SK-N-SH (cell line): ENCODE measurements around the gene PRKCA. TPM values are rescaled to one million over a fixed set of nuclear protein-coding genes. Genes with fewer than 3 reads are reported as not detected.

ENCODE experiments used
- CTCF ChIA-PET: fragments of 300-600, 350-600 bp; formaldehyde crosslinking; extraction: SDS; loops from one replicate; lab custom pipeline; 2021; lab: Yijun Ruan, JAX
- POLR2A ChIA-PET: fragments of 350-600 bp; sonication (Branson Sonifier 250); formaldehyde crosslinking; extraction: SDS; loops from one replicate; lab custom pipeline; 2020; ENCODE audit warnings: antibody characterized with exemption, inconsistent platforms; lab: Yijun Ruan, JAX
- DNase-seq: peaks from one replicate; pipeline ENCODE4 v3.0.0; 2012
- H2AFZ ChIP-seq: fragments of 200-600 bp; sonication (generic); 2 replicates; pipeline ENCODE4 v1.8.1; 2016; ENCODE audit warnings: antibody characterized with exemption, mild to moderate bottlenecking, low read depth
- H3F3A ChIP-seq: fragments of 200-600 bp; sonication (generic); replicated peaks from 2 replicates; pipeline ENCODE3; 2016; ENCODE audit warnings: antibody characterized with exemption, mild to moderate bottlenecking; ENCODE audit not compliant: insufficient read depth
- H3K27ac ChIP-seq, 2 experiments: fragments of 200-500 bp in 1 of 2; fragments of 200-600 bp in 1 of 2; sonication (Bioruptor generic) in 1 of 2; sonication (generic), shearing (Covaris generic) in 1 of 2; 2 replicates each; pipeline versions ENCODE4 v1.5.1 to v1.6.1; 2014 to 2016; ENCODE audit warnings: low read depth in 2 of 2, inconsistent platforms in 1 of 2, low read length in 1 of 2, mild to moderate bottlenecking in 1 of 2, mixed read lengths in 1 of 2
- H3K27me3 ChIP-seq: fragments of 200-600 bp; sonication (generic), shearing (Covaris generic); 2 replicates; pipeline ENCODE4 v1.6.1; 2016; ENCODE audit warnings: mixed run types; ENCODE audit not compliant: insufficient read depth
- H3K36me3 ChIP-seq, 2 experiments: fragments of 200-500 bp in 1 of 2; fragments of 200-600 bp in 1 of 2; sonication (Bioruptor generic) in 1 of 2; sonication (generic) in 1 of 2; replicated peaks in 1 of 2; 2 replicates each; pipeline versions ENCODE3 to v1.5.1; 2014 to 2016; ENCODE audit warnings: low read length in 1 of 2, mild to moderate bottlenecking in 1 of 2; ENCODE audit not compliant: insufficient read depth in 2 of 2, control insufficient read depth in 1 of 2
- H3K4me1 ChIP-seq, 2 experiments: fragments of 200-500 bp in 1 of 2; fragments of 200-600 bp in 1 of 2; sonication (Bioruptor generic) in 1 of 2; sonication (generic), shearing (Covaris generic) in 1 of 2; 2 replicates each; pipeline versions ENCODE4 v1.5.1 to v1.6.1; 2014 to 2016; ENCODE audit warnings: low read depth in 1 of 2, low read length in 1 of 2, mixed run types in 1 of 2; ENCODE audit not compliant: insufficient read depth in 2 of 2, control insufficient read depth in 1 of 2
- H3K4me2 ChIP-seq: fragments of 200-600 bp; sonication (generic), shearing (Covaris generic); 2 replicates; pipeline ENCODE4 v1.6.1; 2017; ENCODE audit warnings: mixed run types
- H3K4me3 ChIP-seq, 2 experiments: fragments of 200-500 bp in 1 of 2; fragments of 200-600 bp in 1 of 2; sonication (Bioruptor generic) in 1 of 2; sonication (generic), shearing (Covaris generic) in 1 of 2; 2 replicates each; pipeline versions ENCODE4 v1.5.1 to v1.8.1; 2014 to 2016; ENCODE audit warnings: low read depth in 2 of 2, inconsistent platforms in 1 of 2, low read length in 1 of 2, mild to moderate bottlenecking in 1 of 2, mixed read lengths in 1 of 2, moderate library complexity in 1 of 2
- H3K79me2 ChIP-seq: fragments of 200-600 bp; sonication (generic); 2 replicates; pipeline ENCODE4 v1.8.1; 2017; ENCODE audit warnings: mild to moderate bottlenecking; ENCODE audit not compliant: insufficient read depth
- H3K9ac ChIP-seq: fragments of 200-600 bp; sonication (generic); 2 replicates; pipeline ENCODE4 v1.6.1; 2017; ENCODE audit warnings: mixed run types
- H3K9me2 ChIP-seq: fragments of 200-600 bp; sonication (generic); 2 replicates; pipeline ENCODE4 v1.6.1; 2017; ENCODE audit warnings: mixed run types
- H3K9me3 ChIP-seq: fragments of 200-600 bp; sonication (generic); 2 replicates; pipeline ENCODE4 v1.6.1; 2017; ENCODE audit warnings: mixed run types, mild to moderate bottlenecking, moderate library complexity
- H4K20me1 ChIP-seq: fragments of 200-600 bp; sonication (generic); 2 replicates; pipeline ENCODE4 v1.6.1; 2017; ENCODE audit warnings: mild to moderate bottlenecking, mixed run types; ENCODE audit not compliant: insufficient read depth
- CHD2 ChIP-seq: fragments of 150-350 bp; IDR thresholded peaks from 2 replicates; pipeline ENCODE4 v1.6.1; 2018; ENCODE audit warnings: low read length; ENCODE audit not compliant: partially characterized antibody
- ELF1 ChIP-seq: IDR thresholded peaks from 2 replicates; pipeline ENCODE4 v1.4.0; 2012
- EP300 ChIP-seq, 2 experiments: IDR thresholded peaks; 2 replicates each; pipeline versions ENCODE4 v1.4.0 to v1.6.1; 2012; ENCODE audit warnings: borderline replicate concordance in 1 of 2, low read depth in 1 of 2, low read length in 1 of 2
- FOXJ3 ChIP-seq: sonication (generic); formaldehyde crosslinking; IDR thresholded peaks from 2 replicates; pipeline ENCODE4 v1.5.1; 2020; ENCODE audit warnings: mild to moderate bottlenecking, missing genetic modification reagents
- FOXM1 ChIP-seq: IDR thresholded peaks from 2 replicates; pipeline ENCODE4 v1.4.0; 2012; ENCODE audit warnings: low read depth, mild to moderate bottlenecking
- GATA2 ChIP-seq: sonication (generic); formaldehyde crosslinking; IDR thresholded peaks from 2 replicates; pipeline ENCODE4 v1.5.0; 2020; ENCODE audit warnings: mild to moderate bottlenecking, missing genetic modification reagents
- MEF2A ChIP-seq: IDR thresholded peaks from 2 replicates; pipeline ENCODE4 v1.4.0; 2012; ENCODE audit warnings: low read depth, borderline replicate concordance
- MXI1 ChIP-seq: IDR thresholded peaks from 2 replicates; pipeline ENCODE4 v1.6.1; 2012; ENCODE audit warnings: mild to moderate bottlenecking, low read depth, low read length, improper control_type of control experiment
- NFIC ChIP-seq: IDR thresholded peaks from 2 replicates; pipeline ENCODE4 v1.4.0; 2012; ENCODE audit warnings: borderline replicate concordance
- NRF1 ChIP-seq: IDR thresholded peaks from 2 replicates; pipeline ENCODE4 v1.6.1; 2012; ENCODE audit warnings: low read depth, mild to moderate bottlenecking, low read length
- RFX5 ChIP-seq: IDR thresholded peaks from 2 replicates; pipeline ENCODE4 v1.6.1; 2012; ENCODE audit warnings: mild to moderate bottlenecking, improper control_type of control experiment, low read length
- RXRA ChIP-seq: IDR thresholded peaks from 2 replicates; pipeline ENCODE4 v1.4.0; 2012; ENCODE audit warnings: low read depth, mild to moderate bottlenecking, borderline replicate concordance
- TCF12 ChIP-seq: IDR thresholded peaks from 2 replicates; pipeline ENCODE4 v1.4.0; 2012
- TEAD4 ChIP-seq: IDR thresholded peaks from 2 replicates; pipeline ENCODE4 v1.4.0; 2012; ENCODE audit warnings: mild to moderate bottlenecking, borderline replicate concordance; ENCODE audit not compliant: insufficient read depth
- YY1 ChIP-seq: IDR thresholded peaks from 2 replicates; pipeline ENCODE4 v1.4.0; 2012; ENCODE audit warnings: low read depth, mild to moderate bottlenecking
- WGBS: methylation state at CpG from one replicate; pipeline ENCODE4 v1.1.6; 2017; ENCODE audit warnings: low lambda C conversion rate; 5-methylcytosine and 5-hydroxymethylcytosine counted together
- polyA plus RNA-seq, 3 experiments: library from polyadenylated mRNA; depleted of rRNA; stranded (reverse); fragments of >200 nt; gene quantifications; 2 replicates each; pipeline ENCODE4 v1.2.3, GENCODE V29; 2012
- TF ChIP-seq, protein P1 (sequence below): IDR thresholded peaks from 2 replicates; pipeline ENCODE4 v1.4.0; 2012; ENCODE audit warnings: low read depth
- TF ChIP-seq, protein P2 (sequence below): IDR thresholded peaks from 2 replicates; pipeline ENCODE4 v1.4.0; 2012; ENCODE audit warnings: low read depth, borderline replicate concordance
- TF ChIP-seq, protein P3 (sequence below): fragments of 200-600 bp; sonication (generic); IDR thresholded peaks from 2 replicates; pipeline ENCODE4 v1.6.1; 2017; ENCODE audit warnings: antibody characterized with exemption, mild to moderate bottlenecking, moderate library complexity
- TF ChIP-seq, protein P4 (sequence below): fragments of 150-350 bp; IDR thresholded peaks from 2 replicates; pipeline ENCODE4 v1.6.1; 2016; ENCODE audit warnings: mild to moderate bottlenecking, low read depth, low read length
- TF ChIP-seq, protein P5 (sequence below): IDR thresholded peaks from 2 replicates; pipeline ENCODE4 v1.6.1; 2012; ENCODE audit warnings: mild to moderate bottlenecking, low read depth, low read length, moderate library complexity

Gene PRKCA
- polyA plus RNA-seq, 1 of the 3 experiments (the other 2 are of a cell fraction) = 108 TPM

DNA sequence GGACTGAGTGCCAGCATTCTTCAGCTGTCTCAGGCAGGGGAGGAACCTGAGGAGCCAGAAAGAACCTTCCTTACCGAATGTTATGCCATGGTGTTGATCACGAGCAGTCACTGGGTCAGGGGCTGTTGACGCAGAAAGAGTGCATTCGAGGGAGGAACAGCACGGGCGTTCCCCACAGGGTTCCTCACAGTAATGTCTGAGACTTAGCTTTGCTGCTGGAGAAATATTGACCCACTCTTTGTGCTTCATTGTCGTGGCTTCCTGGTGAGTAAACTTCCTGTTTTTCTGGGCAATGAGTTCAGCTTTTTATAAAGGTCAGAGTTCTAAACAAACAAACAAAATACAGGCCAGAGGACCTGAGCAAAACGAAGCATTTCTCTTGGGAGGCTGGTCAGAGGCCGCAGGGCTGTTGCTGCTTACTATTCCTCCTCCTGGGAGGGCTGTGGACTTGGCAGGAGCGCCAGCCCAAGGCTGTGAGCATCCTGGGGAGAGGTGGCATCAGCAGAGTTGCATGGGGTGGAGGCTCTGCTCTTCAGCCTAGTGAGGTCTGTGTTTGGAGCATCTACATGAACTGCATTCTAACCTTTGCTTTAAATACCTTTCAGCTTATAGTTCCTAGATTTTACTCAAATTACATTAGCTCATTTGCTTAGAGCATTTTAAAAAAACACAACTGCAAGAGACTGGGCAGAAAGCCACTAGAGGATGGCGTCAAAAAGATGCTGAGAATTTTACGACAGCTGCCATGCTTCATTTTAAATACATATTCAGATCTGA is 389.4 kb downstream of the PRKCA start:
- 75% methylated on average over 12 of the region's 12 CpGs for WGBS
- Histone ChIP-seq H3K4me1 (peaks cover 0 to 2% of the 10 kb centered on the region in 2 experiments; a peak in 1 of 4 replicates), H2AFZ (no peak overlapping the region), H3F3A (peaks cover 15% of the 10 kb centered on the region), H3K36me3 (peaks cover 79 to 83% of the 10 kb centered on the region in 2 experiments), H4K20me1 (no peaks in the 10 kb centered on the region), H3K79me2 (no peaks in the 10 kb centered on the region), H3K9ac (no peak overlapping the region), H3K27me3 (no peaks in the 10 kb centered on the region), H3K9me2 (no peaks in the 10 kb centered on the region), H3K9me3 (no peaks in the 10 kb centered on the region), H3K4me3 (no peak overlapping the region), H3K27ac (no peak overlapping the region), H3K4me2 (no peak overlapping the region)
- DNase-seq = no peak
- TF ChIP-seq FOXM1 (no peak), YY1 (no peak), FOXJ3 (no peak), NFIC (no peak), MEF2A (no peak)
- TF ChIP-seq, protein P1, sequence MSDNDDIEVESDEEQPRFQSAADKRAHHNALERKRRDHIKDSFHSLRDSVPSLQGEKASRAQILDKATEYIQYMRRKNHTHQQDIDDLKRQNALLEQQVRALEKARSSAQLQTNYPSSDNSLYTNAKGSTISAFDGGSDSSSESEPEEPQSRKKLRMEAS = no peak
- TF ChIP-seq, protein P2, sequence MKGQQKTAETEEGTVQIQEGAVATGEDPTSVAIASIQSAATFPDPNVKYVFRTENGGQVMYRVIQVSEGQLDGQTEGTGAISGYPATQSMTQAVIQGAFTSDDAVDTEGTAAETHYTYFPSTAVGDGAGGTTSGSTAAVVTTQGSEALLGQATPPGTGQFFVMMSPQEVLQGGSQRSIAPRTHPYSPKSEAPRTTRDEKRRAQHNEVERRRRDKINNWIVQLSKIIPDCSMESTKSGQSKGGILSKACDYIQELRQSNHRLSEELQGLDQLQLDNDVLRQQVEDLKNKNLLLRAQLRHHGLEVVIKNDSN = no peak
- TF ChIP-seq, protein P3, sequence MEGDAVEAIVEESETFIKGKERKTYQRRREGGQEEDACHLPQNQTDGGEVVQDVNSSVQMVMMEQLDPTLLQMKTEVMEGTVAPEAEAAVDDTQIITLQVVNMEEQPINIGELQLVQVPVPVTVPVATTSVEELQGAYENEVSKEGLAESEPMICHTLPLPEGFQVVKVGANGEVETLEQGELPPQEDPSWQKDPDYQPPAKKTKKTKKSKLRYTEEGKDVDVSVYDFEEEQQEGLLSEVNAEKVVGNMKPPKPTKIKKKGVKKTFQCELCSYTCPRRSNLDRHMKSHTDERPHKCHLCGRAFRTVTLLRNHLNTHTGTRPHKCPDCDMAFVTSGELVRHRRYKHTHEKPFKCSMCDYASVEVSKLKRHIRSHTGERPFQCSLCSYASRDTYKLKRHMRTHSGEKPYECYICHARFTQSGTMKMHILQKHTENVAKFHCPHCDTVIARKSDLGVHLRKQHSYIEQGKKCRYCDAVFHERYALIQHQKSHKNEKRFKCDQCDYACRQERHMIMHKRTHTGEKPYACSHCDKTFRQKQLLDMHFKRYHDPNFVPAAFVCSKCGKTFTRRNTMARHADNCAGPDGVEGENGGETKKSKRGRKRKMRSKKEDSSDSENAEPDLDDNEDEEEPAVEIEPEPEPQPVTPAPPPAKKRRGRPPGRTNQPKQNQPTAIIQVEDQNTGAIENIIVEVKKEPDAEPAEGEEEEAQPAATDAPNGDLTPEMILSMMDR = no peak
- POLR2A ChIA-PET = no interaction called here
- CTCF ChIA-PET = interaction anchor here (0.7 to 2.2 kb wide), 3 partner anchors 17 to 503 kb away, joined by 3 to 8 read pairs (median 6); no protein-coding TSS in a partner anchor

DNA sequence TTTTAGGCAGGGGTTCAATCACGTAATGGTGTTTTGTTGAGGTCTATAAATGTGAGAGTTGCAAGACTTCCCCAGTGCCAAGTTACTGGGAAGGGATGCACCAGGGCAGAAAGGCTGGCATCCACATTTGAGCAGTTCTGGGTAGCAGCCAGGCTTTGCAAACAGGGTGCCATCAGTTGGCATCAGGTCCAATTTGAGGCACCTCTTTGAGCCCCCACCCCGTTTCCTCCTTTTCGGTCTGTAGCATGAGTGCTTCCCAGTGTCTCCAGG is 389.9 kb downstream of the PRKCA start:
- H2AFZ ChIP-seq = no peak overlapping the region
- H4K20me1 ChIP-seq = no peaks in the 10 kb centered on the region
- no peaks in the 10 kb centered on the region for H3K27me3 ChIP-seq
- peaks cover 15% of the 10 kb centered on the region for H3F3A ChIP-seq
- no peaks in the 10 kb centered on the region for H3K79me2 ChIP-seq
- H3K9ac ChIP-seq = no peak overlapping the region
- peaks cover 79 to 83% of the 10 kb centered on the region in 2 experiments for H3K36me3 ChIP-seq
- H3K9me2 ChIP-seq = no peaks in the 10 kb centered on the region
- DNase-seq = no peak
- ChIA-PET POLR2A (no interaction called here), CTCF (interaction anchor here (0.7 to 2.2 kb wide), 2 partner anchors 35 to 503 kb away, joined by 3 to 6 read pairs; no protein-coding TSS in a partner anchor)
- WGBS = 94% methylated on average over 3 of the region's 3 CpGs
- peaks cover 0 to 2% of the 10 kb centered on the region in 2 experiments; a peak in 1 of 4 replicates for H3K4me1 ChIP-seq
- H3K4me2 ChIP-seq = no peak overlapping the region
- H3K9me3 ChIP-seq = no peaks in the 10 kb centered on the region
- H3K4me3 ChIP-seq = no peak overlapping the region
- H3K27ac ChIP-seq = no peak overlapping the region
- TF ChIP-seq RXRA (no peak), RFX5 (no peak), NFIC (no peak), EP300 (IDR thresholded peaks at IDR 0.05; ENCODE audit: borderline replicate concordance in 1 of 2, low read depth in 1 of 2, low read length in 1 of 2) (no peak), GATA2 (CRISPR knock-in tag) (no peak), TEAD4 (no peak), TCF12 (no peak), CHD2 (no peak), YY1 (no peak), FOXM1 (no peak), NRF1 (no peak), ELF1 (no peak), MXI1 (no peak)
- TF ChIP-seq, protein P4, sequence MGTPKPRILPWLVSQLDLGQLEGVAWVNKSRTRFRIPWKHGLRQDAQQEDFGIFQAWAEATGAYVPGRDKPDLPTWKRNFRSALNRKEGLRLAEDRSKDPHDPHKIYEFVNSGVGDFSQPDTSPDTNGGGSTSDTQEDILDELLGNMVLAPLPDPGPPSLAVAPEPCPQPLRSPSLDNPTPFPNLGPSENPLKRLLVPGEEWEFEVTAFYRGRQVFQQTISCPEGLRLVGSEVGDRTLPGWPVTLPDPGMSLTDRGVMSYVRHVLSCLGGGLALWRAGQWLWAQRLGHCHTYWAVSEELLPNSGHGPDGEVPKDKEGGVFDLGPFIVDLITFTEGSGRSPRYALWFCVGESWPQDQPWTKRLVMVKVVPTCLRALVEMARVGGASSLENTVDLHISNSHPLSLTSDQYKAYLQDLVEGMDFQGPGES = no peak
- TF ChIP-seq, protein P5, sequence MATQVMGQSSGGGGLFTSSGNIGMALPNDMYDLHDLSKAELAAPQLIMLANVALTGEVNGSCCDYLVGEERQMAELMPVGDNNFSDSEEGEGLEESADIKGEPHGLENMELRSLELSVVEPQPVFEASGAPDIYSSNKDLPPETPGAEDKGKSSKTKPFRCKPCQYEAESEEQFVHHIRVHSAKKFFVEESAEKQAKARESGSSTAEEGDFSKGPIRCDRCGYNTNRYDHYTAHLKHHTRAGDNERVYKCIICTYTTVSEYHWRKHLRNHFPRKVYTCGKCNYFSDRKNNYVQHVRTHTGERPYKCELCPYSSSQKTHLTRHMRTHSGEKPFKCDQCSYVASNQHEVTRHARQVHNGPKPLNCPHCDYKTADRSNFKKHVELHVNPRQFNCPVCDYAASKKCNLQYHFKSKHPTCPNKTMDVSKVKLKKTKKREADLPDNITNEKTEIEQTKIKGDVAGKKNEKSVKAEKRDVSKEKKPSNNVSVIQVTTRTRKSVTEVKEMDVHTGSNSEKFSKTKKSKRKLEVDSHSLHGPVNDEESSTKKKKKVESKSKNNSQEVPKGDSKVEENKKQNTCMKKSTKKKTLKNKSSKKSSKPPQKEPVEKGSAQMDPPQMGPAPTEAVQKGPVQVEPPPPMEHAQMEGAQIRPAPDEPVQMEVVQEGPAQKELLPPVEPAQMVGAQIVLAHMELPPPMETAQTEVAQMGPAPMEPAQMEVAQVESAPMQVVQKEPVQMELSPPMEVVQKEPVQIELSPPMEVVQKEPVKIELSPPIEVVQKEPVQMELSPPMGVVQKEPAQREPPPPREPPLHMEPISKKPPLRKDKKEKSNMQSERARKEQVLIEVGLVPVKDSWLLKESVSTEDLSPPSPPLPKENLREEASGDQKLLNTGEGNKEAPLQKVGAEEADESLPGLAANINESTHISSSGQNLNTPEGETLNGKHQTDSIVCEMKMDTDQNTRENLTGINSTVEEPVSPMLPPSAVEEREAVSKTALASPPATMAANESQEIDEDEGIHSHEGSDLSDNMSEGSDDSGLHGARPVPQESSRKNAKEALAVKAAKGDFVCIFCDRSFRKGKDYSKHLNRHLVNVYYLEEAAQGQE = no peak
